ENCODE measurements around the gene SCNN1G.

- no peak for TF ChIP-seq POLR2A (IDR thresholded peaks at IDR 0.05; ENCODE audit: low read depth, low read length)
- TF ChIP-seq EZH2 (IDR thresholded peaks at IDR 0.05; ENCODE audit: borderline replicate concordance, low read depth, low read length, severe bottlenecking): no peak
- no peak for TF ChIP-seq CTCF (IDR thresholded peaks at IDR 0.05; ENCODE audit: extremely low read depth in 1 of 2, insufficient read depth in 1 of 2, low read depth in 1 of 2, low read length in 2 of 2)
These were observed 32.3 kb downstream of the SCNN1G start for GRCh38 chr16:23214796-23215195.
